Measurements from ENCODE around the gene EIF3B. TPM values are rescaled to one million over a fixed set of nuclear protein-coding genes. Genes with fewer than 3 reads are reported as not detected.
"Not testable (repeated sequence)": the region's sequence is repeated elsewhere in the genome, so short reads cannot be mapped to it uniquely, and the experiment has no call there.

EIF3B gene
- total RNA-seq, 2 experiments from 2014 or later: 252 to 256 TPM

- no peak for TF ChIP-seq CTCF (IDR thresholded peaks at IDR 0.05)
- CTCF ChIA-PET: no interaction called here
- Mint-ChIP-seq H3K36me3 (ENCODE audit: low read depth) (peaks cover 3% of the 10 kb centered on the region), H3K4me3 (no peak overlapping the region), H3K9me3 (no peaks in the 10 kb centered on the region), H3K4me1 (ENCODE audit: low read depth) (peaks cover 49% of the 10 kb centered on the region), H3K27me3 (no peaks in the 10 kb centered on the region), H3K27ac (no peak overlapping the region)
- intact Hi-C loops (cut with micrococcal nuclease): no loop called here
- ATAC-seq (no peak), DNase-seq (no peak)
- POLR2A ChIA-PET: interaction anchor here (3.0 kb wide), 1 partner anchor 10 kb away, joined by 18 read pairs; no protein-coding TSS in a partner anchor
Measured at GRCh38 chr7:2416063-2416462, 61.4 kb downstream of the EIF3B start.

- no peaks in the 10 kb centered on the region for H3K27me3 Mint-ChIP-seq
- H3K4me3 Mint-ChIP-seq: no peak overlapping the region
- CTCF ChIA-PET: interaction anchor here (1.4 to 1.7 kb wide), 2 partner anchors 12 to 52 kb away, joined by 3 to 5 read pairs; no protein-coding TSS in a partner anchor
- no peak overlapping the region for H3K27ac Mint-ChIP-seq
- POLR2A ChIA-PET: interaction anchor here (3.0 kb wide), 1 partner anchor 10 kb away, joined by 18 read pairs; no protein-coding TSS in a partner anchor
- DNase-seq: no peak
- TF ChIP-seq CTCF (IDR thresholded peaks at IDR 0.05): no peak
- no peaks in the 10 kb centered on the region for H3K9me3 Mint-ChIP-seq
- ATAC-seq: no peak
- intact Hi-C loops (cut with micrococcal nuclease): no loop called here
- peaks cover 3% of the 10 kb centered on the region for H3K36me3 Mint-ChIP-seq (ENCODE audit: low read depth)
- H3K4me1 Mint-ChIP-seq (ENCODE audit: low read depth): peaks cover 49% of the 10 kb centered on the region
Measured at GRCh38 chr7:2416650-2417049, 62.0 kb downstream of the EIF3B start.

- CTCF ChIA-PET: interaction anchor here (1.4 to 1.8 kb wide), 3 partner anchors 11 to 51 kb away, joined by 3 to 6 read pairs (median 5); no protein-coding TSS in a partner anchor
- H3K27ac Mint-ChIP-seq; ATAC-seq; H3K27me3 Mint-ChIP-seq; H3K4me3 Mint-ChIP-seq; DNase-seq; H3K36me3 Mint-ChIP-seq (ENCODE audit: low read depth); intact Hi-C loops (cut with micrococcal nuclease); H3K9me3 Mint-ChIP-seq: not testable (repeated sequence)
- H3K4me1 Mint-ChIP-seq (ENCODE audit: low read depth): peaks cover 44% of the 10 kb centered on the region
- POLR2A ChIA-PET: interaction anchor here (0.7 to 3.0 kb wide), 2 partner anchors 11 to 63 kb away, joined by 3 to 18 read pairs; partner anchors contain the start of gene EIF3B
Measured at GRCh38 chr7:2417178-2417577, 62.6 kb downstream of the EIF3B start.

- Mint-ChIP-seq H3K4me3 (no peak overlapping the region), H3K27me3 (no peaks in the 10 kb centered on the region), H3K36me3 (ENCODE audit: low read depth) (peaks cover 3% of the 10 kb centered on the region), H3K9me3 (no peaks in the 10 kb centered on the region), H3K27ac (peak overlapping the region; percentile 57), H3K4me1 (ENCODE audit: low read depth) (peaks cover 37% of the 10 kb centered on the region)
- DNase-seq: peak; percentile 87
- ATAC-seq: peak; percentile 82
- intact Hi-C loops (cut with micrococcal nuclease): no loop called here
- ChIA-PET POLR2A (interaction anchor here (0.7 to 3.0 kb wide), 2 partner anchors 12 to 64 kb away, joined by 3 to 18 read pairs; partner anchors contain the start of gene EIF3B), CTCF (interaction anchor here (0.8 to 1.8 kb wide), 6 partner anchors 10 to 191 kb away, joined by 3 to 7 read pairs (median 4); partner anchors contain the start of gene CHST12)
- TF ChIP-seq CTCF (IDR thresholded peaks at IDR 0.05): no peak
Measured at GRCh38 chr7:2417981-2418481, 63.4 kb downstream of the EIF3B start.

- intact Hi-C loops (cut with micrococcal nuclease): no loop called here
- ChIA-PET CTCF (interaction anchor here (0.9 kb wide), 1 partner anchor 11 kb away, joined by 3 read pairs; no protein-coding TSS in a partner anchor), POLR2A (interaction anchor here (1.2 kb wide), 1 partner anchor 15 kb away, joined by 3 read pairs; no protein-coding TSS in a partner anchor)
- Mint-ChIP-seq H3K27me3 (no peaks in the 10 kb centered on the region), H3K4me3 (no peak overlapping the region), H3K27ac (no peak overlapping the region), H3K36me3 (ENCODE audit: low read depth) (peaks cover 3% of the 10 kb centered on the region), H3K9me3 (no peaks in the 10 kb centered on the region), H3K4me1 (ENCODE audit: low read depth) (peaks cover 28% of the 10 kb centered on the region)
- TF ChIP-seq CTCF (IDR thresholded peaks at IDR 0.05): no peak
- DNase-seq (peak; percentile 26), ATAC-seq (peak; percentile 49)
Measured at GRCh38 chr7:2420216-2420933, 65.7 kb downstream of the EIF3B start.

All from activated CD8-positive, alpha-beta T cell treated with anti-CD3 and anti-CD28 coated beads for 36 hours (primary cell).